HepG2 (cell line): ENCODE results near the gene FDXR. TPM values are rescaled to one million over a fixed set of nuclear protein-coding genes. Genes with fewer than 3 reads are reported as not detected.

Experiments used
- FOSL2 ChIP-seq: sonication (generic); formaldehyde crosslinking; IDR thresholded peaks from 2 replicates; pipeline ENCODE4 v1.4.0; 2020; ENCODE audit warnings: missing genetic modification reagents
- HES4 ChIP-seq: sonication (generic); formaldehyde crosslinking; IDR thresholded peaks from 2 replicates; pipeline ENCODE4 v1.9.0; 2021; ENCODE audit warnings: mild to moderate bottlenecking, missing genetic modification reagents, borderline replicate concordance
- HNF1B ChIP-seq: sonication (generic); formaldehyde crosslinking; IDR thresholded peaks from 2 replicates; pipeline ENCODE4 v1.5.1; 2020; ENCODE audit warnings: mild to moderate bottlenecking, moderate library complexity, missing genetic modification reagents
- HNF4A ChIP-seq: sonication (generic); formaldehyde crosslinking; IDR thresholded peaks from 2 replicates; pipeline ENCODE4 v1.4.0; 2020; ENCODE audit warnings: missing genetic modification reagents
- MAX ChIP-seq: IDR thresholded peaks from 2 replicates; pipeline ENCODE4 v1.6.1; 2012; ENCODE audit warnings: inconsistent platforms
- PAXIP1 ChIP-seq: sonication (generic); formaldehyde crosslinking; conservative IDR thresholded peaks from 2 replicates; pipeline ENCODE4 v1.4.0; 2020; ENCODE audit warnings: mild to moderate bottlenecking, missing genetic modification reagents, moderate library complexity
- SAP130 ChIP-seq: IDR thresholded peaks from 2 replicates; pipeline ENCODE4 v1.6.1; 2016; ENCODE audit warnings: low read depth
- ZC3H4 ChIP-seq: sonication (generic); formaldehyde crosslinking; IDR thresholded peaks from 2 replicates; pipeline ENCODE4 v1.4.0; 2020; ENCODE audit warnings: missing genetic modification reagents, borderline replicate concordance
- ZFX ChIP-seq: sonication (generic); formaldehyde crosslinking; IDR thresholded peaks from 2 replicates; pipeline ENCODE4 v1.4.0; 2020; ENCODE audit warnings: mild to moderate bottlenecking, low read depth, missing genetic modification reagents, moderate library complexity
- ZMYM4 ChIP-seq: sonication (generic); formaldehyde crosslinking; IDR thresholded peaks from 2 replicates; pipeline ENCODE4 v1.8.1; 2023; ENCODE audit warnings: mild to moderate bottlenecking, missing genetic modification reagents
- ZNF20 ChIP-seq: sonication (generic); formaldehyde crosslinking; IDR thresholded peaks from 2 replicates; pipeline ENCODE4 v1.4.0; 2020; ENCODE audit warnings: mild to moderate bottlenecking, moderate library complexity, missing genetic modification reagents
- ZNF263 ChIP-seq: sonication (generic); formaldehyde crosslinking; IDR thresholded peaks from 2 replicates; pipeline ENCODE4 v1.4.0; 2020; ENCODE audit warnings: missing genetic modification reagents
- ZNF687 ChIP-seq: sonication (generic); formaldehyde crosslinking; IDR thresholded peaks from 2 replicates; pipeline ENCODE4 v1.5.1; 2020; ENCODE audit warnings: mild to moderate bottlenecking, missing genetic modification reagents, moderate library complexity
- ZNF770 ChIP-seq: sonication (generic); formaldehyde crosslinking; IDR thresholded peaks from 2 replicates; pipeline ENCODE4 v1.5.0; 2020; ENCODE audit warnings: mild to moderate bottlenecking, missing genetic modification reagents
- ZNF775 ChIP-seq: sonication (generic); formaldehyde crosslinking; IDR thresholded peaks from 2 replicates; pipeline ENCODE4 v1.4.0; 2020; ENCODE audit warnings: missing genetic modification reagents, mild to moderate bottlenecking, moderate library complexity, borderline replicate concordance
- polyA plus RNA-seq, 8 experiments: library from polyadenylated mRNA; depleted of rRNA in 3 of 8; stranded (reverse) in 7 of 8; unstranded in 1 of 8; fragments of >200 nt; fragmentation: Illumina TruSeq in 4 of 8; extraction: Trizol in 4 of 8; gene quantifications; 2 replicates each; pipeline versions ENCODE4 v1.2.1 to v1.2.3, GENCODE V29; 2011 to 2016; ENCODE audit warnings: low read depth in 4 of 8, missing spikeins in 1 of 8, mixed read lengths in 1 of 8; ENCODE audit not compliant: insufficient read depth in 1 of 8
- total RNA-seq, 5 experiments: library from RNA; depleted of rRNA; stranded (reverse); fragments of >200 nt; fragmentation: Illumina TruSeq; extraction: Trizol; gene quantifications; 2 replicates each; pipeline ENCODE4 v1.2.3, GENCODE V29; 2016; ENCODE audit warnings: low read depth in 1 of 5

Gene FDXR
- total and polyA plus RNA-seq, 2 of the 13 experiments (the other 11 are each of a cell fraction or from before 2014, with no cell fraction given) = 23.4 to 116 TPM

DNA sequence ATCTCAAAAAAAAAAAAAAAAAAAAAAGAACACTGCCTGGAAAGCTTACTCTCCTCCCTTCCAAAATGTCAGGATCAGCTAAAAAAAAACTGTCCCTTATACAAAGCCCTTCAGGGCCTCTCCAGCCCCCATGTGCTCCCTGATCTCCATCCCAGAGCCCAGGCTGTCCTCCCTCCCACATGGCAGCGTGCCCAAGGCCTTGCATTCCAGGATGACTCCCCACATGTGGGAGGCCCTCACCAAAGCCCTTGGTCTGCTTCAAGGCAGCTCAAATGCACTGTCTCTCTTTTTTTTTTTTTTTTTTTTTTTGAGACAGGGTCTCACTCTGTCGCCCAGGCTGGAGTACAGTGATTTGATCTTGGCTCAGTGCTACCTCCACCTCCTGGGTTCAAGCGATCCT, 2.3 kb downstream of the FDXR start (continued):
- peak; percentile 63 for TF ChIP-seq SAP130 (CRISPR knock-in tag)
- peak; percentile 66 for TF ChIP-seq MAX
- TF ChIP-seq PAXIP1 (CRISPR knock-in tag) = 0 out of 2 replicates have a peak, but pooled peaks have one; percentile 23
- TF ChIP-seq ZNF687 (CRISPR knock-in tag) = peak; percentile 57
- peak; percentile 62; the same call in 1 of the 2 replicates for TF ChIP-seq FOSL2 (CRISPR knock-in tag)
- peak; percentile 23; the same call in 1 of the 2 replicates for TF ChIP-seq HNF4A (CRISPR knock-in tag)
- 0 out of 2 replicates have a peak, but pooled peaks have one; percentile 23 for TF ChIP-seq HES4
- peak; percentile 57 for TF ChIP-seq ZNF770 (CRISPR knock-in tag)
- no peak for TF ChIP-seq ZNF20 (CRISPR knock-in tag)
- TF ChIP-seq ZMYM4 (CRISPR knock-in tag) = peak; percentile 10; the same call in 1 of the 2 replicates
- TF ChIP-seq ZNF775 = no peak
- TF ChIP-seq ZFX (CRISPR knock-in tag) = peak; percentile 42; the same call in 1 of the 2 replicates
- no peak for TF ChIP-seq ZC3H4 (CRISPR knock-in tag)
- peak; percentile 98 for TF ChIP-seq ZNF263 (CRISPR knock-in tag)
- TF ChIP-seq HNF1B = peak; percentile 43; the same call in 1 of the 2 replicates
